GM19351 (cell line): ENCODE measurements around the gene FOCAD.

ENCODE experiments used
- ATAC-seq: cut with Tn5 transposase; IDR thresholded peaks from one replicate; pipeline ENCODE4 v1.9.1; 2021; ENCODE audit warnings: mild to moderate bottlenecking, moderate library complexity; ENCODE audit not compliant: unreplicated experiment

The FOCAD gene

DNA sequence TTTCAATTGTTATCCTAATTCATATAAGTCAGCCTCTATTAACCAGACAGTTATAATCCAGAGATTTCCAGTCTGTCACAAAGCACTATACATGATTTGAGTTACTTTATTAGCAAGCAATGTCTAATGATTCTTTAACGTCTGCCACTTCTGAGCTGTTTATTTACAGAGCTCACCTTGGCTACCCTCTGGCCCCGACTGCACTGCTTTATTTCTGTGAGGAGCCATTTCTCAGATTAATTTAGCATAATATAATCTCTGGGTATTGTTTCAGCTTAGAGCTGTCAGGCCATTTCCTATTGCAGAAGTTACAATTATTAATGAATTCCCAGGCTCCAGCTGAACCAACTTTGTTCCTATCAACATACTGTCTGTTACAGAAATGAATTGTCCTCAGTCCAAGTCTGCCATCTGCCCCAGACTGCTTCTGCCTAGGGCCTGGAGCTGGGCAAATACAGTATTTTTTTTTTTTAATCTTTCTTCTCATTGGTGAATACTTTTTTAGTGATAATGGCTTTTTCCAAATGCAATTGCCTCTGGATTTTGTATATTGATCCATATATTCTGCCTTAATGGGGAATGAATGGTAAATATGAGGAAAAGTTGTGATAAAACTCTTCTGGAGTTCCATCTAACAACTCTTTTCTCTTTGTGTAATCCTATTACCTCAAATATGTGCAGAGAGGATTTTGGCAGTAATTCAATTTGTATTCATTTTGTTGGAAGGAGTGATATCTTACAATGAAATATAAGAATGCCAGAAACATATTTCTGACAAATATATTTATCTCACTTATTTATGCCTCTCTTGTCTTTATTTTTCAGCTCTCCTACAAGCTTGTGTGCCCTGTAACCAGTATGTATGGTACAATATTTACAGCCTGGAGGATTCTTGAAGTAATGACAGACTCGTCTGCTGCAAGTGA is 104.7 kb downstream of the FOCAD start:
- ATAC-seq: no peak

DNA sequence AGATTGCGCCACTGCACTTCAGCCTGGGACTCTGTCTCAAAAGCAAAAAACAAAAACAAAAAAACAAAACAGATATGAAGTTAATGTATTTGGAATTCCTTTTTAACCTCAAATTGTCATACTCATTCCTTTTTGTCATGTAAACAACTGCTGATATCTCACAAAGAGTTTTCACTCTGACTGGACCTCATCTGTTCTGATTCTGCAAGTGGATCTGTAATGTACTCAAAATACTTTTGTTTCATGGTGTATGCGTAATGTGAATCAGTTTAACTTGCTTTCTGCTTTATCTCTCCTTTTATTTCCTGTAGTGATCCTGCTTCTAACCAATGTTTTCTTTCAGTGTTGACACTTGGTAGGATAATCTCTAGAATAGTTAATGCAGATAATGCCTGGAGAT is 106.7 kb downstream of the FOCAD start:
- no peak for ATAC-seq

DNA sequence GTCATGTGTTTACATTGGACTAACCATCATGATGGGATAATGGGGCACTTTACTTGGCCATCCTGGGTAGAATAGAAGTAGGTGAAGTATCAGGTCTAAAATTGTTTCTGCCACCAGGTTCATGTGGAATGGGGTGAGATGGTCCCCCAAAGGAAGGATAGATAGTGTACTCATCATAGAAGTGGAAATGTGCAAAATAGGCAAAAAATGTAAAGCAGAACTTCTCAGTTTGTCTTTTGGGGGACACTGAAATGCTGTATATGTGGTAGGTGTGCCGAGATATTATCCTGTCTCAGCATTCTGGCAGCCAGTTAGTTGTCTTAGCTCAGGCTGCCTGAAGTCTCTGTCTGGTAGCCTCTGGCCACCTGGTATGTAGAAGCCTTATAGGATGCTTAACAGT is 107.6 kb downstream of the FOCAD start:
- no peak for ATAC-seq

DNA sequence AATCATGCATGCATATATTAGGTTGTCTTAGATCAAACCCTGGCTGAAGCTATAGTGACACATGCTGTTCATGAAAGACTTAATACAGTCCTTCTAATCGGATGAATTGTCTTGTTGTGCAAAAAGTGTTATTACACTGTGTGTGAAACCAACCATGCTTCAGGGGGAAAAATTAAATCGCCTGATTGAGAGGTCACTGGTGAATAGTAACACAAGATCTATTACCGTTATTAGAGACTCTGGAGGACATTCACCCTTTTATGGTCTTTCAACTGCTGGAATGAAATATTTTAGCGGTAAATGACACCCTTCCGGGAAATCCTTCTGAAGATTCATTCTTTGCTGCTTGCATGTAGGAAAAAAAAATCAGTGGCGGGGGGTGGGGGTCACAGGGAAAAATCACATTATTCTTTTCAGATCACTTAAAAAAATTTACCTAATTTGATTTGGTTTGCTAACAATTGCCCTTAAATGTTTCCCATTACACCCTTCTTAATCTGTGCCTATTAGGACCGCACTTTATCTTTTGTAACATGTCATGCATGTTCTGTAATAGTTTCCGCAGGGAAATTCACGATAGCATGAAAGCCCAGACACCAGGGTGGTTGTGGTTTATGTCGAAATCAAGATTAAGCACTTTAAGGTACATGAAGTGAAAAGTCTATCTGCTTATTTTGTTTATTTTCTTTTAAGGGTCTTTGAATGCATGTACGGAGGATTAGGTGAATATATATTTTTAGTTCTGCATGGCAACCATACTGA is 120.6 kb downstream of the FOCAD start:
- ATAC-seq: no peak

DNA sequence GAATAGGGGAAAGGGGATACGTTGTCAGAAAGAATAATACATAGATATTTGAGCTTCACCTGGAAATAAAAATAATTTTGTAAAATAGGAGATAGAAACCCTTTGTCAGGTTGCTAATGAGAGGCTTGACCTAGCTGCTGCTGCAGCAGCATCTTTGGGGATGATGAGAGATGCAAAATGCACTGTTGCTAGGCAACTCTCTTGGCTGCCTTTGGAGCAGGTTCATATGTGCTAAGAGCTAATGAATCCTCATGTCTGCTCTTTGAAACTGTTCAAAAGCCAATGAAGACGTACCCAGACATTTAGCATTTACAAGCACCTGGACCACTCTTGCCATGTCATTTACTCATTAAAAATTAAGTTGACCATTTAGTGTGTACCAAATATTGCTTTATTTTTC is 121.7 kb downstream of the FOCAD start:
- ATAC-seq: no peak

DNA sequence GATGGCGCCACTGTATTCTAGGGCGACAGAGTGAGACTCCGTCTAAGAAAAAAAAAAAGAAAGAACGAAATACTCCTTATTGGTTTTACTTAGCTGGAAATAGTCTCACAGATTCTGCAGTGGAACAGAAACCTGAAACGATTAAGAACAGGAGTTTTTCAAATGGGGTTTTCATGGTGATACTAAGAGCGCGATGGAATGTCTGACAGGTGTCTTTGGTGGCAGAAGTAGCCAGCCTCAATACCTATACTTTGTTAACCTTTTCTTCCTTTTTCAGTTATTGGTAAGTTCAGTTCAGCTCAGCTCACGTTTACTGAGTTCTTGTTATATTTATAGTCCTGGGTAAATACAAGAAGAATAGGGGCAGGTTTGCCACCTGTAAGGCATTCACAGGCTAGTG is 123.9 kb downstream of the FOCAD start:
- no peak for ATAC-seq

DNA sequence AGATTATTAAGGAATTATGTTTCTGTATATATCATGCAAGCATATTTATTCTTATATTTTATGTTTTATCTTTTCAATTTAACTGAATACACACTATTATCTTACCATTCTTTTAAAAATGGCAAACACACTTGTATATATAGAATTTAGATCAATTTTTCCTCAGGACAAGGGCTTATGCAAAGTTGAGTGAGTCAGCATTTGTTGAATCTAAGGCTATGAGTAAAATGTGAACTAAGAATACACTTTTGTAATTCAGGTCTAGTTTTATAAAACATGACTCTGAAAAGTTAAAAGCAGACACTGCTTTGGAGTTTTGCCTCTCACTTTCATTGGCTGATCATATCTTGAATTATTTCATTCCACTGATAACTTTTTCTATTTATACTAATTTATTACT is 127.8 kb downstream of the FOCAD start:
- no peak for ATAC-seq

DNA sequence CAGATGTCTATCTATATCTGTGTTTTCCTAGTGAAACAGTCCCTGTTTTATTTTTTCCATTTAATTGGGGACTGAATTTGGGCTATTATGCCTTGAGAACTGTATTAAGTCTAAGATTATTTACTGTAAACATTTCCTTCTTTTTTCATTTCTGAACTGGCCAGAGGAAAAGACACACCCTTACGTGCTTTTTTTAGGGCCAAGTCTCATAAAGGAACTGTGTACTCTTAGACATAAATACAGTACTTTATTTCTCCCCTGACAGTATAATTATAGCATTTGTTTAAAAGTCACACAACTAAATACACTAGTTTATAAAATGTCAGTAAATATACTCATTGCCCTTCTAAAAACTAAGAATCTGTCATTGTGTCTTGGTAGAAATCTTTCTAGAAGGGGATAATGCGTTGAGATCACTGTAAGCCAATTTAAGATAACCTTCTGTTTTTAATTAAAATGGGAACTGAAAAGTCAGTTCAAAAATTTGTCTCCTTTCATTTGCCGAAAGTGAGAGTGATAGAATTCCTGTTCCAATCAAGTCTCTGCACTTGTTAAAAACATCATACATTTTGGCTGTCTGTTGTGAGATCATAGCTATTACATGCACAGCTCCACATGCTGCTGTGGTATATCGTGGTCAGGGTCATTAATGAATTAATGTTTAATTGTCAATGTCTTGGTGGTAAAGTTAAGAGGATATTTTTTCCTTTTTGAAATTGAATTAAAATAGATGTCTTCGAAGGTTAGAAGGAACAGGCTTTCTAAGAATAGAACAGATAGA is 132.1 kb downstream of the FOCAD start:
- no peak for ATAC-seq

DNA sequence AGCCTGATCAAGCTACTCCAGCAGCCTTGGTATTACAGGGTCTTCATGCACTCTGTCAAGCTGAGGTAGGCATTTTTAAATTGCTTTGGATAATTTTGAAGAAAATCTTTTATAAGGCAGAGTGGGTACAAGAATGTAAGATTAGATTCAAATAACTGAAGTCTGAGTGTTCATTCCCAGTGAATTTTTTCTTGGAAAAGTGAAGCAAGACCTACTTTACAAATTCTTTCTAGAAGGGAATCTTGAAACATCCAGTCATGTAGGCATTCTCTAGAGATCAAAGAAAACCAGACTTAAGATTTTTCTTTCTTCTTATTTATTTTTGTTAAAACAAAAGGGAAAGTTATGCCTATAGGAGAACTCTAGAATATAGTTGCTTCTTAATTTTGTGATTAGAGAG is 139.0 kb downstream of the FOCAD start:
- no peak for ATAC-seq

DNA sequence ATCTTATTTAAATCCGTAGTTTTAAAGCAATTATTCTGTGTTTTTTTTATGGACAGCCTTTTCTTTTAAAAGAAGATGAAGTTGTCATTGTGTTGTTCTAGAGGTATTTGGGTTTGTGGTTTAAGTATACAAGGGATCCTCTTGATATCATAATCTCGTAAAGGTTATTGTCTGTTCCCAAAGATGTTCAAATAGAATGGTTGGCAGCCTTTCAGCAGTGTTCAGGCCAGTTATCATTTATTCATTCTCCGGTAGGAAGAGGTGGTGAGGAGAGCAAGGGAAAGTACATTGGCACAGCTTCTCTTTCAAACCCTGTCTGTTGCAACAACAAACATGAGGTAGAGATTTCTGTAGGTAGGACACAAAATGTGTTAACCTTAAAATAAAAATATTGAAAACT is 147.0 kb downstream of the FOCAD start:
- ATAC-seq: no peak

DNA sequence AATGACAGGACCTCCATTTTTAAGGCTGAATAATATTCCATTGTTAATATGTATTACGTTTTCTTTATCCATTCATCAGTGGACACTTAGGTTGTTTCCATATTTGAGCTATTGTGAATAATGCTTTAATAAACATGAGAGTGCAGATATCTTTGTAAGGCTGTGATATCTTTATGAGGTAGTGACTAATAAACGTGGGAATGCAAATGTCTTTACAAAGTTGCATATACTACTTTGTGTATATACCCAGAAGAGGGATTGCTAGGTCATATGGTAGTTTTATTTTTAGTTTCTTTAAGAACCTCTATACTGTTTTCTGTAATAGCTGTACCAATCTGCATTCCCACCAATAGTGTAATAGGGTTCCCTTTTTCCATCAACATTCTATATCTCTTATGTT is 148.7 kb downstream of the FOCAD start:
- no peak for ATAC-seq

DNA sequence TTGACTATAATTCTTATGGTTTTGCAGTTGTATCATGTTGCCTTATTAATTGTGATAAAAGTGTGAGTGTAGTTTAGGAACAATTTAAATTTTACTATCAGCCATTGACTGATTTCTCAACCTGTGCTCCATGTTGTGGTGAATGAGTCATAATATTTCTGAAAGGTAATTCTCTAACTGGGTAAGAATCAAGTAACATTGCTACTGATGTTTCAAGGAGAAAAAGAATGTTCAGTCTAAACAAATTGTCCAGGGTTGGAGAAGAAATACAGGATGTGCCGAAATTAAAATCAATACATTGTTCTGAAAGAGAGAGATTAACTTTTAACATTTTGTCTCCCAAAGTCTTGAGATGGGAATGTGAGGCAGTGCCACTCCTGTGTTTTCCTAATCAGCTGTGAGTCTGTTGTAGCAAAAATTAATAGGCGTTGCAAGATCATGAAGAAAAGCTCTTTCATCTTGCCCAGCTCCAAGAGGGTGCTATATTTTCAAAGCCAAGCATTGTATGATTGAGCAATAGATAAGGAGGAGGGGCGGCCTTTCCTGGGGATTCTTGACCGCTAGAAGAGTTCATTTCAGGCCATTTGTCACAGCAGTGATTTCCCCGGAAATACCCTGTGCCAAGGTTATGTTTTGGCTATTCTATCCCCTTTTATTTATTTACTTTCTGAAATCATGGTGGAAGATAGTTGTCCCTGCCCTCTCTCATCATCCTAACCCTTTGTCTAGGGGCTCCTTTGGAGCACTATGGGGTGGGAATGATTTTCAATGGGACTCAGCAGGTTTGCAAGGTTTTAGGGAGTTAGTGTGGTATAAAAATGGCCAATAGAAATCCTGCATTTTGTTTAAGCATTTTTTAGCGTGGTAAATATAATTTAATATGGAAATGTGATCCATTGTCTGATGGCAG is 151.6 kb downstream of the FOCAD start:
- no peak for ATAC-seq

DNA sequence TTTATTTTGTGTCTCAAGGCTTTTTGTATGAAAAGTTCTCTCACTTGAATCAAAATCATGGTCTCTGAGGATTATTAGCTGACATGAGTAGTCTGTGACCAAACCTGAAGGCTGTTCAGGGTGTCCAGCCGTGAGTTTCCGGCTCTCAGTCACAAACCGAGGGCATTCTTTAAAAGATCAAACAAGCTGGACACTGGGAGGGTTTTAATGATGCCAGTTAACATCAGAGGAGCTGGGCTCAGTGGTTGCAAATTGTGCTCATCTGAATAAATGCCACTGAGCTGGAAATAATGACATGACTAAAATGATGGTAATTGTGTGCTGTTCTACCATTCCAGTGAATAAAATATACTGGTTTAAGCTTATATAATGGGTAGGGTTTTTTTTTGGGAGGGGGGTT is 153.1 kb downstream of the FOCAD start:
- ATAC-seq: no peak

DNA sequence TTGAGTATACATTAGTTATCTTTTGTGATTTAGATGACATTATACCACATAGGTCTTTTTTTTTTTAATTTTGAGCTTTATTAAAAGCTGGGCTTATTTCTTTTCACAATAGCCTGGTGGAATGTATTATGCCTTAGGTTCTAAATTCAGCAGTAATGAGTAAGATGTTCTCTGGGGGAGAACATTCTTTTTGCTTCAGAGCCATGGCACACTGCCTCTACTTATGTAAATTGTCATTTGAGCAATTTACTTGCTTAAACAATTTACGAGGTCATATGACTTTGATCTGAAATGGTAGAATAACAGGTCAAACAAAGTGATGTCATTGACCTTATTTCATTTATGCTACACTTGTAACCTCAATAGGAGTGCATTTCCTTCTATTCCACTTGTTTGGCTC is 154.2 kb downstream of the FOCAD start:
- no peak for ATAC-seq

DNA sequence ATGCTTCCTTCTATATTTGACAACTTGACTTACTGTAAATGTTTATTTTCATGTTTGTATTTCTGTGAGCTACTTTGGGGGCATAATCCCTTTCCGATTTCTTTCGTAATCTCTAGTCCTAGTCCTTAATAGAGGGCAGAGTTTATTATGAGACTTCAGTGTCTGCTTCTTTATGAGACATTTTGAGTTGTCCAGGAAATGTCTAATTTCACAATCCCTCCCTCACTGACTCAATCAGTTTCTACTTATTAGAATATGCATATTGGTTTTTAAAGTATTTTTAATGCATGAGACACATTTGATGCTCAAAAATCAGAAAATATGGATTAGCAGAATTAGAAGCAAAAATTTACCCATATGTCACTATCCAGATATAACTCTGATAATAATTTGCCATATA is 160.9 kb downstream of the FOCAD start:
- no peak for ATAC-seq

DNA sequence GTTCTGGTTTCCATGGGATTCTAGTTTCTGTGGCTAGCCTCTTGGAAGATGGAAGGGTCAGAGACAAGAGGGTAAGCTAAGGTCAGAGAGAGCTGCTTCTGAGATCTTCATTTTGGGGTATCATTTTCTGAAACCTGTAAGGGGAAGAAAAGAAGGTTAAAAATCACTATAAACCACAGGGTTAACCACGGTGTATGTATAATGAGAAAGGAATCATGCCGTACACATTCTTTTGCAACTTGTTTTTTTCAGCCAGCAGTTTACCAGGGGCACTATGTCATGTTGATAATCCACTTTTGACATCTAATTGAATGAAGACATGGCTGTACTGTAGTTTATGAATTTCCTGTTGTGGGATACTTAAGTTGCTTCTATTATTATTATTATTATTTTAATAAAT is 164.4 kb downstream of the FOCAD start:
- no peak for ATAC-seq

DNA sequence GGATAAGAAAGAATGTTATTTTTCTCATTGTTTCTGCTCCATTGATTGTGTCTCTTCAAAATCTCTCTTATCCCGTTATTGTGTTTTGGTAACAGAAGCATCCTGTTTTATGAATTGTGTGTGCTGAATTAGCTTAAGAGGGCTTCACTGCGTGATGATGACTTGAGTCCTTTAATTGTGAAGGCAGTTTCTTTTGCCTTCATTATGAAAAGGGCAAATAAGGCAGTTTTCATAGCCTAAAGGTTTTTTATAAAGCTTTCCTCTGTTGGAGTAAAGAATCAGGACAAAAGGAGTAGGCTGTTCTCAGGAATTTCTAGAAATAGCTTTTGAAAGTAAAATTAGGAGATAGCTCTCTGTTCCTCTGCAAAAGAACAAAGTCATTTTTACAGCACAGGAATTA is 169.8 kb downstream of the FOCAD start:
- ATAC-seq: no peak

DNA sequence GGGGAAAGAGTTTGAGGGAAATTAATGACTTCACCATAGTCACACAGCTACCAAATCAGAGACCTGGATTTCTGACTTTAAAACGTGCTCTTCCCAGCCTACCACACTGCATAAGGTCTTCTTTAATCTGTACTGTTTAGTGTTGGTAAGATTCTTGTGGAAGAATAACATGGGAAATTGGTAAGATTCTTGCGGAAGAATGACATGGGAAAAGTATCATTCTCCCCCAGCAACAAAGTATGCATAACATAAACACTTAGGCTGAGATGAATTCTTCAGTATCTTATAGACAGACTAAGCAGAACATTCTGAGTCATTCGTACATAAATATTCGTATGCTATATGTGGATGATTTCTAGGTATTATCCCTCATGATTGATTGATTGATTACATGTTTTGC is 170.4 kb downstream of the FOCAD start:
- no peak for ATAC-seq

DNA sequence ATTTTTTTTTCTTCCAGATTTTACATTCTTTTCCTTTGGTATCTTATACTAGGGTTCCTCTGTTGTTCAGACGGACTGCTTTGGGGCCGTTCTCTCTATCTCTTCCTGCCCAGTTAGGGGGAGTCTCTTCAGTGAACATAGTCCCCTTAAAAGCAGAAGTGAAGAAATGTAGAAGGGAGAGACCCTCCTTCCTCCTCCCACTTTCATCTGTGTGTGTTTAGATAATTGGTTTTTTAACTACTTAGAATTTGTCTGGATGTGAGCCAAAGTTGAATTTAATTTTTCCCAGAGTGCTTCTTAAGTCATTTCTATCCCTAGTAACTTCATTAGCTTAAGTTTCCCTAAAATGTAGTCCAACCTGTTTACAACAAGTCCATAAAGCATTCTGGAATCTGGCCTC is 179.9 kb downstream of the FOCAD start:
- no peak for ATAC-seq

DNA sequence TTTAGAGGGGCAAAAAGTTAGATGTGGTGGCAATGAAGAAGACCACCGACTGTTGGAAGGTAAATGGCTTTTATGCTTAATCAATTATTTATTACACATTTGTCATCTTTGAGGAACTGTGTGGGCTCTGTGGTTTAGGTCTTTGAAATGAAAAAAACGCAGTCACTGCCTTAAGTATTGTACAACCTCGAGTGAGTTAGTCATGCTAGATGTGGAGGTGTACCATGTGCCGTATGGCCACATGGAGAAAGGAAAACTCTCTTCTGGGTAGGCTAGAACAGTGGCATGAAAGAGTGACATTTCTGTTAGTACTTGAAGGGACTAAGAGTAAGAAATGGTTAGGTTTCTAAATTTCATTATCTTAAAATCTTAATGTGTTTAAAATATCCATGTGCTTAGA is 181.3 kb downstream of the FOCAD start:
- no peak for ATAC-seq

DNA sequence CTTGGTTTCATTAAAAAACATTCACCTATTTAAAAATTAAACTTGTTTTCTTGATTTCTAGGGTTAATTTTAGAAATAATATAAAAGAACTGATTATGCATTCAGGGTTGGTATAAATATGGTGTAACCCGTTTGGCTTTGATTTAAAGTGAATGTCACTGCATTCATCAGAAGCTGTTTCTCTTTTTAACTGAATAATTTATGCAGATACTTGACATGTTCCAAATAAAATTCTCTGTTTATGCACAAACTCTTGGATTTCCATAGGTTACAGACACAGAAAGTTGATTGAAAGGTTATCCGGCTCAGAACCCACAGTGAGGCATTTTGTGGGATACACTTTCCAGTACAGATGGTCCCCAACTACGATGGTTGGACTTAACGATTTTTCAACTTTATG is 186.1 kb downstream of the FOCAD start:
- no peak for ATAC-seq
